HG02938 (cell line): ENCODE measurements around the gene ZNF132.
"Not testable (repeated sequence)": the region's sequence is repeated elsewhere in the genome, so short reads cannot be mapped to it uniquely, and the experiment has no call there.

Source experiments
- ATAC-seq: cut with Tn5 transposase; IDR thresholded peaks from one replicate; pipeline ENCODE4 v1.9.1; 2021; ENCODE audit warnings: mild to moderate bottlenecking, moderate library complexity; ENCODE audit not compliant: unreplicated experiment

Gene ZNF132

GRCh38 chr19:58468216-58468839, 28.4 kb upstream of the ZNF132 start:
- ATAC-seq = no peak

GRCh38 chr19:58466760-58467589, 27.0 kb upstream of the ZNF132 start, which contains the start of gene ZNF324:
Gene ZNF324 (plus strand): TSS chr19:58467080. CDS start chr19:58469186, 2,106 bp downstream.
- peak; percentile 79 for ATAC-seq

GRCh38 chr19:58466089-58466759, 26.3 kb upstream of the ZNF132 start:
- ATAC-seq = peak; percentile 19

GRCh38 chr19:58460039-58460438, 20.1 kb upstream of the ZNF132 start:
- no peak for ATAC-seq

GRCh38 chr19:58456111-58456510, 16.2 kb upstream of the ZNF132 start:
- ATAC-seq = no peak

GRCh38 chr19:58455306-58455705, 15.4 kb upstream of the ZNF132 start:
- ATAC-seq = no peak

- no peak for ATAC-seq
These were observed 13.8 kb upstream of the ZNF132 start for GRCh38 chr19:58453743-58454142.

- ATAC-seq = peak; percentile 84
These were observed 11.6 kb upstream of the ZNF132 start, which contains the start of gene ZNF324B for GRCh38 chr19:58451358-58452101. Gene ZNF324B (plus strand): TSS chr19:58451622. CDS start chr19:58453702, 2,080 bp downstream.

GRCh38 chr19:58450856-58451357, 11.0 kb upstream of the ZNF132 start:
- peak; percentile 18 for ATAC-seq

GRCh38 chr19:58449980-58450379, 10.0 kb upstream of the ZNF132 start:
- not testable (repeated sequence) for ATAC-seq

- ATAC-seq = not testable (repeated sequence)
These were observed 8.9 kb upstream of the ZNF132 start for GRCh38 chr19:58448860-58449259.

GRCh38 chr19:58442986-58443385, 3.0 kb upstream of the ZNF132 start:
- not testable (repeated sequence) for ATAC-seq

GRCh38 chr19:58440556-58440955, 603 bp upstream of the ZNF132 start:
- no peak for ATAC-seq

GRCh38 chr19:58434217-58434616, 5.7 kb downstream of the ZNF132 start:
- ATAC-seq = no peak

GRCh38 chr19:58429745-58430144, 10.2 kb downstream of the ZNF132 start:
- no peak for ATAC-seq

- ATAC-seq = no peak
These were observed 11.3 kb downstream of the ZNF132 start for GRCh38 chr19:58428617-58429016.

GRCh38 chr19:58417071-58417470, 22.9 kb downstream of the ZNF132 start:
- ATAC-seq = no peak

GRCh38 chr19:58416604-58417003, 23.3 kb downstream of the ZNF132 start:
- ATAC-seq = no peak

GRCh38 chr19:58409010-58409790, 30.8 kb downstream of the ZNF132 start:
- ATAC-seq = peak; percentile 17
